ENCODE data around the gene NOP9.

- TF ChIP-seq NFRKB (IDR thresholded peaks at IDR 0.05) (no peak), ELF4 (IDR thresholded peaks at IDR 0.05) (no peak), SP1 (IDR thresholded peaks at IDR 0.05) (no peak)
These were observed 39.9 kb downstream of the NOP9 start, which contains the start of gene RIPK3 for GRCh38 chr14:24339284-24340151.

Data from HEK293T (cell line).